Measurements from ENCODE around the gene ZC3HAV1. TPM values are rescaled to one million over a fixed set of nuclear protein-coding genes. Genes with fewer than 3 reads are reported as not detected.

Gene ZC3HAV1
- total and polyA plus RNA-seq, 2 of the 4 experiments (the other 2 are of a cell fraction), result 9.9 to 22.4 TPM

- Histone ChIP-seq H3K4ac (ENCODE audit: low read depth, low read length) (no peak overlapping the region), H2BK120ac (ENCODE audit: low read depth, low read length) (no peak overlapping the region), H4K91ac (ENCODE audit: insufficient read depth, low read depth, low read length) (no peak overlapping the region), H2BK20ac (ENCODE audit: low read depth, low read length) (no peak overlapping the region), H2AK5ac (ENCODE audit: low read depth, low read length) (no peak overlapping the region), H2AFZ (replicated peaks; ENCODE audit: low read length, poor library complexity) (no peak overlapping the region), H3K23ac (ENCODE audit: low read depth, low read length) (no peak overlapping the region), H3K56ac (ENCODE audit: extremely low read depth, insufficient read depth, low read length) (no peak overlapping the region), H2AK9ac (replicated peaks; ENCODE audit: low read depth, low read length, poor library complexity) (no peak overlapping the region), H3K4me1 (ENCODE audit: control insufficient read depth, insufficient read depth, low read length) (no peaks in the 10 kb centered on the region), H3K4me2 (ENCODE audit: low read depth, low read length) (no peak overlapping the region), H3K9ac (ENCODE audit: low read depth, low read length) (no peak overlapping the region), H3K36me3 (ENCODE audit: control insufficient read depth, insufficient read depth, low read length) (no peaks in the 10 kb centered on the region), H4K8ac (ENCODE audit: low read depth in 2 of 2, low read length in 2 of 2) (no peak overlapping the region), H2BK15ac (ENCODE audit: low read depth, low read length) (no peak overlapping the region), H3K18ac (ENCODE audit: low read depth, low read length) (no peak overlapping the region), H3K27ac (ENCODE audit: insufficient read depth, low read length) (no peak overlapping the region), H3K4me3 (ENCODE audit: insufficient read depth, low read depth, low read length) (no peak overlapping the region), H4K20me1 (ENCODE audit: insufficient read depth, low read length) (peaks cover 3% of the 10 kb centered on the region; the same call in 1 of the 2 replicates), H3K79me1 (ENCODE audit: low read depth in 1 of 2, low read length in 2 of 2) (peaks cover 19 to 46% of the 10 kb centered on the region in 2 experiments), H3K14ac (replicated peaks; ENCODE audit: low read depth, low read length) (no peak overlapping the region), H3K9me3 (ENCODE audit: control insufficient read depth, insufficient read depth, low read length) (no peaks in the 10 kb centered on the region), H4K5ac (ENCODE audit: low read depth, low read length) (no peak overlapping the region), H2BK5ac (ENCODE audit: low read depth, low read length, poor library complexity, severe bottlenecking) (no peak overlapping the region), H3K27me3 (ENCODE audit: control insufficient read depth, insufficient read depth, low read length) (no peaks in the 10 kb centered on the region), H3K9me1 (ENCODE audit: insufficient read depth, low read length) (peaks cover 5% of the 10 kb centered on the region; the same call in 1 of the 2 replicates)
- ChIA-PET CTCF (interaction anchor here (0.6 to 1.0 kb wide), 3 partner anchors 8 to 22 kb away, joined by 3 to 5 read pairs (median 3); no protein-coding TSS in a partner anchor), POLR2A (ENCODE audit: unreplicated experiment) (no interaction called here)
- in situ Hi-C loops (cut with MboI; ENCODE audit: low sequenced_read_pairs) (no loop called here), dilution Hi-C loops (cut with HindIII; ENCODE audit: low sequenced_read_pairs, unreplicated experiment) (no loop called here), intact Hi-C loops (cut with micrococcal nuclease) (no loop called here)
- no CpG with 5 or more reads among the region's 5 CpGs for WGBS, 2 experiments (ENCODE audit: extremely low coverage in 2 of 2, insufficient read length in 1 of 2)
- no peak for DNase-seq
- BruUV-seq (replicated peaks), result no TSS peak
- no peak for TF ChIP-seq NFE2L2 (IDR thresholded peaks at IDR 0.05; ENCODE audit: low read depth, low read length)
- TF ChIP-seq CTCF (conservative IDR thresholded peaks at IDR 0.05; ENCODE audit: low read depth, low read length), result no peak
- no peak for TF ChIP-seq CEBPB (IDR thresholded peaks at IDR 0.05; ENCODE audit: low read depth, low read length)
- TF ChIP-seq MAFK (IDR thresholded peaks at IDR 0.05; ENCODE audit: low read depth, low read length), result no peak
- no peak for TF ChIP-seq CHD1 (IDR thresholded peaks at IDR 0.05; ENCODE audit: low read depth, low read length)
- no peak for TF ChIP-seq USF2 (IDR thresholded peaks at IDR 0.05; ENCODE audit: low read depth, low read length)
- no peak for TF ChIP-seq BHLHE40 (IDR thresholded peaks at IDR 0.05; ENCODE audit: low read depth, low read length)
- TF ChIP-seq RFX5 (IDR thresholded peaks at IDR 0.05; ENCODE audit: low read depth, low read length), result no peak
- TF ChIP-seq RAD21 (IDR thresholded peaks at IDR 0.05; ENCODE audit: low read length), result no peak
- TF ChIP-seq RCOR1 (IDR thresholded peaks at IDR 0.05; ENCODE audit: insufficient replicate concordance, low read length), result no peak
- no peak for TF ChIP-seq POLR2A (IDR thresholded peaks at IDR 0.05; ENCODE audit: low read depth, low read length)
- no peak for TF ChIP-seq MAZ (IDR thresholded peaks at IDR 0.05; ENCODE audit: borderline replicate concordance, low read depth, low read length)
- TF ChIP-seq MXI1 (IDR thresholded peaks at IDR 0.05; ENCODE audit: borderline replicate concordance, low read depth, low read length), result no peak
- no peak for TF ChIP-seq FOS (IDR thresholded peaks at IDR 0.05; ENCODE audit: low read depth, low read length)
- no peak for TF ChIP-seq ELK1 (IDR thresholded peaks at IDR 0.05; ENCODE audit: borderline replicate concordance, low read depth, low read length)
- ATAC-seq (ENCODE audit: low read depth), result no peak
Measured at GRCh38 chr7:139103057-139103815, 6.3 kb downstream of the ZC3HAV1 start.
